Sigmoid colon (tissue), 7 donors: ENCODE measurements around the gene LEPROT. TPM values are rescaled to one million over a fixed set of nuclear protein-coding genes. Genes with fewer than 3 reads are reported as not detected.
A peak's percentile ranks its signal among the peaks of the same experiment; 100 is the strongest.

Experiments
- DNase-seq: peaks from one replicate; pipeline ENCODE4 v3.0.0-alpha.2; 2019
- H3K27ac ChIP-seq, 4 donors: fragments of 200-600 bp; sonication (generic); one replicate each; pipeline ENCODE4 v1.5.1; 2016 to 2019; ENCODE audit warnings: mild to moderate bottlenecking in 1 of 4
- H3K27me3 ChIP-seq, 3 donors: fragments of 200-600 bp; sonication (generic); one replicate each; pipeline ENCODE4 v1.5.1; 2019; ENCODE audit warnings: mild to moderate bottlenecking in 1 of 3
- H3K36me3 ChIP-seq, 4 donors: fragments of 200-600 bp; sonication (generic); one replicate each; pipeline ENCODE4 v1.5.1; 2016 to 2019
- H3K4me1 ChIP-seq, 4 donors: fragments of 200-600 bp; sonication (generic); one replicate each; pipeline ENCODE4 v1.5.1; 2017 to 2019
- H3K4me3 ChIP-seq, 4 donors: fragments of 200-600 bp; sonication (generic); one replicate each; pipeline ENCODE4 v1.5.1; 2017 to 2019; ENCODE audit warnings: mild to moderate bottlenecking in 2 of 4, moderate library complexity in 1 of 4
- H3K9me3 ChIP-seq, 4 donors: fragments of 200-600 bp in 3 of 4; sonication (generic) in 3 of 4; one replicate each; pipeline versions ENCODE4 v1.5.1 to v1.6.1; 2013 to 2019
- EP300 ChIP-seq, 4 donors: sonication (generic); formaldehyde crosslinking; IDR thresholded peaks; one replicate each; pipeline ENCODE4 v1.6.1; 2017; ENCODE audit warnings: antibody characterized with exemption in 4 of 4
- POLR2A ChIP-seq, 2 donors: fragments of 450-650 bp; IDR thresholded peaks; one replicate each; pipeline ENCODE4 v1.6.1; 2016; ENCODE audit warnings: antibody characterized with exemption in 2 of 2, mild to moderate bottlenecking in 2 of 2, moderate library complexity in 2 of 2
- POLR2AphosphoS5 ChIP-seq, 4 donors: sonication (generic); formaldehyde crosslinking; IDR thresholded peaks; one replicate each; pipeline ENCODE4 v1.6.1; 2017; ENCODE audit warnings: antibody characterized with exemption in 4 of 4
- WGBS, 2 donors: extraction: QIAGEN DNeasy Blood & Tissue Kit; methylation state at CpG; one replicate each; pipeline ENCODE4 v1.1.7; 2013; 5-methylcytosine and 5-hydroxymethylcytosine counted together
- intact Hi-C: fragments of 100-400 bp; cut with DNase I; formaldehyde crosslinking; loops from one replicate; pipeline ENCODE4 v1.15.1; 2023
- polyA plus RNA-seq, 3 donors: library from polyadenylated mRNA; stranded (reverse); fragments of 200-250 nt; gene quantifications; one replicate each; pipeline ENCODE4 v1.2.3, GENCODE V29; 2013
- total RNA-seq, 4 donors: library from RNA; depleted of rRNA; stranded (reverse); fragments of >200 nt; gene quantifications; one replicate each; pipeline ENCODE4 v1.1.0, GENCODE V29; 2016
- TF ChIP-seq, protein P1 (sequence below), 4 experiments: fragments of 450-650 bp in 3 of 4; fragments of 200-600 bp in 1 of 4; IDR thresholded peaks; one replicate each; pipeline ENCODE4 v1.5.1; 2016 to 2019; ENCODE audit warnings: antibody characterized with exemption in 4 of 4, mild to moderate bottlenecking in 3 of 4, moderate library complexity in 2 of 4
- donor health status: healthy with polysubstance abuse.
- donor health status: Bipolar disorder and iron deficiency.
- donor health status: healthy.

LEPROT gene
- total and polyA plus RNA-seq, 7 donors, result 14.3 to 67.8 (median 48.2) TPM

DNA sequence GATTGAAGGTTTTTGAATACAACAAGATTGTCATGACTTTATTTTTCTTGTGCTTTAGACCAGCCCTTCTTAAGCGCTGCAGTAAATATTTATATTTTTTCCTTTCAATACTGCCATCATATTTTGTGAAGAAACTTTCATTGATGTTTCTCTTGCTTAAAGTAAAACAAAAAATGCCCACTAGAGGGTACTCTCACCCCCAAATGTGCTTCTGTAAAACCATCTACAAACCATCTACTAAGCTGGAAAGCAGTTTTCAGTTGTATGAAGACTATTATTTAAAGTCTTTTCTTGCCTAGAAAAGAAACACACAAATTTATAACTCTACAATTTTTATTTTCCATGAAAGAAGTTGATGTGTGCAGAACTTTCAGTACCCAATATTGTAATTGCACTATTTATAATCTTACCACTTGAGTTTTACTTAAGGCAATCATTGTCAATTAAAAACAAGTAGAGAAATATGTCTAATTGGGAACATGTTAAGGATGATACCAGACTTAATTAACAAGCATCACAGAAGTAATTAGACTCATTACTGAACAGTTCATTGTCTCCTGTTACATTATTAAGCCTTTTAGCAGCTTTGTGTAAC is 10.7 kb downstream of the LEPROT start:
- no peaks in the 10 kb centered on the region for H3K9me3 ChIP-seq
- intact Hi-C loops, result loop anchor here (2.0 kb wide), 1 partner anchor 256 kb away; no protein-coding TSS in a partner anchor
- DNase-seq, result no peak
- WGBS, 2 donors, result 31 to 63% methylated on average over 1 of the region's 1 CpG
- H3K4me3 ChIP-seq, result no peak overlapping the region
- H3K4me1 ChIP-seq, result peaks cover 0 to 8% (median 6%) of the 10 kb centered on the region in 4 donors
- peaks cover 0 to 64% (median 12%) of the 10 kb centered on the region in 4 donors for H3K36me3 ChIP-seq
- H3K27ac ChIP-seq, result peak overlapping the region in 1 of 4 donors; percentile 55
- H3K27me3 ChIP-seq, result no peaks in the 10 kb centered on the region
- TF ChIP-seq, protein P1, sequence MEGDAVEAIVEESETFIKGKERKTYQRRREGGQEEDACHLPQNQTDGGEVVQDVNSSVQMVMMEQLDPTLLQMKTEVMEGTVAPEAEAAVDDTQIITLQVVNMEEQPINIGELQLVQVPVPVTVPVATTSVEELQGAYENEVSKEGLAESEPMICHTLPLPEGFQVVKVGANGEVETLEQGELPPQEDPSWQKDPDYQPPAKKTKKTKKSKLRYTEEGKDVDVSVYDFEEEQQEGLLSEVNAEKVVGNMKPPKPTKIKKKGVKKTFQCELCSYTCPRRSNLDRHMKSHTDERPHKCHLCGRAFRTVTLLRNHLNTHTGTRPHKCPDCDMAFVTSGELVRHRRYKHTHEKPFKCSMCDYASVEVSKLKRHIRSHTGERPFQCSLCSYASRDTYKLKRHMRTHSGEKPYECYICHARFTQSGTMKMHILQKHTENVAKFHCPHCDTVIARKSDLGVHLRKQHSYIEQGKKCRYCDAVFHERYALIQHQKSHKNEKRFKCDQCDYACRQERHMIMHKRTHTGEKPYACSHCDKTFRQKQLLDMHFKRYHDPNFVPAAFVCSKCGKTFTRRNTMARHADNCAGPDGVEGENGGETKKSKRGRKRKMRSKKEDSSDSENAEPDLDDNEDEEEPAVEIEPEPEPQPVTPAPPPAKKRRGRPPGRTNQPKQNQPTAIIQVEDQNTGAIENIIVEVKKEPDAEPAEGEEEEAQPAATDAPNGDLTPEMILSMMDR (IDR thresholded peaks at IDR 0.05), result peak in 2 of 4 experiments; percentile 30 to 39
- TF ChIP-seq POLR2AphosphoS5 (IDR thresholded peaks at IDR 0.05), result no peak
- no peak for TF ChIP-seq POLR2A (IDR thresholded peaks at IDR 0.05)
- no peak for TF ChIP-seq EP300 (IDR thresholded peaks at IDR 0.05)

GRCh38 chr1:65432918-65433317 is 12.4 kb downstream of the LEPROT start:
- no peak for DNase-seq
- intact Hi-C loops, result no loop called here
- no peak overlapping the region for H3K27ac ChIP-seq
- H3K9me3 ChIP-seq, result no peaks in the 10 kb centered on the region
- TF ChIP-seq EP300 (IDR thresholded peaks at IDR 0.05) (no peak), POLR2A (IDR thresholded peaks at IDR 0.05) (no peak), POLR2AphosphoS5 (IDR thresholded peaks at IDR 0.05) (no peak)
- TF ChIP-seq, protein P1 (IDR thresholded peaks at IDR 0.05), result no peak
- WGBS, 2 donors, result 80 to 81% methylated on average over 8 of the region's 8 CpGs
- H3K27me3 ChIP-seq, result no peaks in the 10 kb centered on the region
- H3K4me1 ChIP-seq, result peaks cover 0 to 11% (median 6%) of the 10 kb centered on the region in 4 donors
- peaks cover 0 to 47% (median 8%) of the 10 kb centered on the region in 4 donors for H3K36me3 ChIP-seq
- no peak overlapping the region for H3K4me3 ChIP-seq

DNA sequence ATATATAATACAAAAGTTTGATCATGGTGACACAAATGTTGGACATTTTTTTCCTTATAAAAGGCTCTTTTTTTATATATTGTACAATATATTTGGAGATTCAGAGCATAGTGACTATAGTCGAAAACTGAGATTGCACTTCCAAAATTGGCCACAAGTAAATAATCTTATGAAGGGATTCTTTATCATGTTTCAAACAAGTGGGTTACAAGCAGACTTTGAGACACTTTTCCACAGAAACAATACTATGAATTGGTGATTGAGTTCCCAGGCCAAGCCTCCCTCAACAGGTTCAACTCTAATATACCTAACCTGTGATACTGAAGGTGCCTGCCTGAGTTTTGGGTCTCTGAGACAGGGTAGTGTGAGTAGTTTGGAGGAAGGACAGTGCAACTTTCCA is 13.8 kb downstream of the LEPROT start:
- no peaks in the 10 kb centered on the region for H3K9me3 ChIP-seq
- no peak overlapping the region for H3K4me3 ChIP-seq
- TF ChIP-seq, protein P1 (IDR thresholded peaks at IDR 0.05), result no peak
- no peak for TF ChIP-seq POLR2AphosphoS5 (IDR thresholded peaks at IDR 0.05)
- no peak for TF ChIP-seq EP300 (IDR thresholded peaks at IDR 0.05)
- no peak for TF ChIP-seq POLR2A (IDR thresholded peaks at IDR 0.05)
- peaks cover 0 to 11% (median 6%) of the 10 kb centered on the region in 4 donors for H3K4me1 ChIP-seq
- no peaks in the 10 kb centered on the region for H3K27me3 ChIP-seq
- H3K27ac ChIP-seq, result no peak overlapping the region
- no peak for DNase-seq
- intact Hi-C loops, result no loop called here
- H3K36me3 ChIP-seq, result peaks cover 0 to 37% (median 8%) of the 10 kb centered on the region in 4 donors
- WGBS, 2 donors, result 95 to 97% methylated on average over 1 of the region's 1 CpG

GRCh38 chr1:65434760-65435159 is 14.3 kb downstream of the LEPROT start:
- intact Hi-C loops, result no loop called here
- no peak overlapping the region for H3K27ac ChIP-seq
- no peak for DNase-seq

More at GRCh38 chr1:65434760-65435159, 14.3 kb downstream of the LEPROT start:
- H3K4me3 ChIP-seq, result no peak overlapping the region
- peaks cover 0 to 11% (median 5%) of the 10 kb centered on the region in 4 donors for H3K4me1 ChIP-seq
- H3K36me3 ChIP-seq, result peaks cover 0 to 34% (median 8%) of the 10 kb centered on the region in 4 donors
- H3K9me3 ChIP-seq, result no peaks in the 10 kb centered on the region
- WGBS, 2 donors, result 81 to 92% methylated on average over 3 of the region's 3 CpGs
- H3K27me3 ChIP-seq, result no peaks in the 10 kb centered on the region
- TF ChIP-seq, protein P1 (IDR thresholded peaks at IDR 0.05), result no peak
- TF ChIP-seq POLR2AphosphoS5 (IDR thresholded peaks at IDR 0.05), result no peak
- TF ChIP-seq POLR2A (IDR thresholded peaks at IDR 0.05), result no peak
- TF ChIP-seq EP300 (IDR thresholded peaks at IDR 0.05), result no peak
